H9 (cell line): ENCODE results near the gene SLC22A17. TPM values are rescaled to one million over a fixed set of nuclear protein-coding genes. Genes with fewer than 3 reads are reported as not detected.
A peak's percentile ranks its signal among the peaks of the same experiment; 100 is the strongest.

Source experiments
- DNase-seq: peaks from one replicate; pipeline ENCODE4 v3.0.0-alpha.2; 2017
- H2AFZ ChIP-seq: one replicate; pipeline ENCODE4 v1.6.1; 2013; ENCODE audit warnings: mild to moderate bottlenecking, low read length, control low read depth, moderate library complexity
- H2AK5ac ChIP-seq: 2 replicates; pipeline ENCODE4 v1.6.1; 2013; ENCODE audit warnings: low read length, control low read depth, mixed read lengths; ENCODE audit not compliant: insufficient read length
- H2BK120ac ChIP-seq: one replicate; pipeline ENCODE4 v1.6.1; 2013; ENCODE audit warnings: low read depth, mild to moderate bottlenecking, low read length, control low read depth, inconsistent platforms; ENCODE audit not compliant: poor library complexity, severe bottlenecking
- H2BK12ac ChIP-seq: 2 replicates; pipeline ENCODE4 v1.6.1; 2013; ENCODE audit warnings: low read length, control low read depth, mixed read lengths, low read depth; ENCODE audit not compliant: insufficient read length
- H2BK15ac ChIP-seq: 2 replicates; pipeline ENCODE4 v1.6.1; 2013; ENCODE audit warnings: low read depth, low read length, control low read depth
- H2BK20ac ChIP-seq: one replicate; pipeline ENCODE4 v1.6.1; 2013; ENCODE audit warnings: low read depth, mild to moderate bottlenecking, low read length, control low read depth, inconsistent platforms; ENCODE audit not compliant: poor library complexity, severe bottlenecking
- H2BK5ac ChIP-seq: 2 replicates; pipeline ENCODE4 v1.6.1; 2013; ENCODE audit warnings: low read length, control low read depth, mixed read lengths; ENCODE audit not compliant: insufficient read length
- H3K14ac ChIP-seq: 2 replicates; pipeline ENCODE4 v1.6.1; 2013; ENCODE audit warnings: low read length, control low read depth; ENCODE audit not compliant: insufficient read depth
- H3K18ac ChIP-seq: 2 replicates; pipeline ENCODE4 v1.6.1; 2013; ENCODE audit warnings: low read depth, mild to moderate bottlenecking, mixed read lengths, low read length, control low read depth; ENCODE audit not compliant: insufficient read length
- H3K23ac ChIP-seq: 2 replicates; pipeline ENCODE4 v1.6.1; 2013; ENCODE audit warnings: low read length, control low read depth, mixed read lengths, low read depth; ENCODE audit not compliant: insufficient read length
- H3K23me2 ChIP-seq: 2 replicates; pipeline ENCODE4 v1.6.1; 2013; ENCODE audit warnings: low read depth, mild to moderate bottlenecking, mixed read lengths, low read length, control low read depth; ENCODE audit not compliant: insufficient read length, poor library complexity, severe bottlenecking
- H3K27ac ChIP-seq: 2 replicates; pipeline ENCODE4 v1.5.1; 2013; ENCODE audit warnings: low read length, control low read depth, mixed read lengths, low read depth; ENCODE audit not compliant: insufficient read length
- H3K27me3 ChIP-seq: 2 replicates; pipeline ENCODE4 v1.6.1; 2013; ENCODE audit warnings: low read length, control low read depth, inconsistent platforms; ENCODE audit not compliant: insufficient read depth
- H3K4ac ChIP-seq: 2 replicates; pipeline ENCODE4 v1.6.1; 2013; ENCODE audit warnings: low read depth, mild to moderate bottlenecking, control low read depth, inconsistent platforms, low read length, moderate library complexity
- H3K4me1 ChIP-seq: 2 replicates; pipeline ENCODE4 v1.6.1; 2013; ENCODE audit warnings: low read length, control low read depth, inconsistent platforms; ENCODE audit not compliant: insufficient read depth
- H3K4me2 ChIP-seq: 2 replicates; pipeline ENCODE4 v1.6.1; 2013; ENCODE audit warnings: low read length, control low read depth, mixed read lengths; ENCODE audit not compliant: insufficient read length, insufficient read depth
- H3K56ac ChIP-seq: 2 replicates; pipeline ENCODE4 v1.6.1; 2013; ENCODE audit warnings: low read depth, mild to moderate bottlenecking, mixed read lengths, low read length, control low read depth; ENCODE audit not compliant: insufficient read length
- H3K79me1 ChIP-seq: 2 replicates; pipeline ENCODE4 v1.6.1; 2013; ENCODE audit warnings: low read depth, mild to moderate bottlenecking, moderate library complexity, low read length, control low read depth, inconsistent platforms; ENCODE audit not compliant: insufficient read depth, poor library complexity, severe bottlenecking
- H3K79me2 ChIP-seq: 2 replicates; pipeline ENCODE4 v1.6.1; 2013; ENCODE audit warnings: low read length, control low read depth, inconsistent platforms; ENCODE audit not compliant: insufficient read depth
- H3K9ac ChIP-seq: 2 replicates; pipeline ENCODE4 v1.6.1; 2013; ENCODE audit warnings: low read length, control low read depth, mixed read lengths; ENCODE audit not compliant: insufficient read length; ENCODE audit errors: extremely low read depth
- H3K9me3 ChIP-seq: one replicate; pipeline ENCODE4 v1.6.1; 2013; ENCODE audit warnings: low read depth, low read length, inconsistent platforms; ENCODE audit not compliant: control insufficient read depth
- H3T11ph ChIP-seq: one replicate; pipeline ENCODE4 v1.6.1; 2013; ENCODE audit warnings: mild to moderate bottlenecking, low read length, control low read depth, inconsistent platforms
- H4K20me1 ChIP-seq: one replicate; pipeline ENCODE4 v1.6.1; 2013; ENCODE audit not compliant: control insufficient read depth, insufficient read length, insufficient read depth
- H4K5ac ChIP-seq: 2 replicates; pipeline ENCODE4 v1.6.1; 2013; ENCODE audit warnings: low read depth, mild to moderate bottlenecking, mixed read lengths, low read length, control low read depth; ENCODE audit not compliant: insufficient read length
- H4K8ac ChIP-seq: replicated peaks from 2 replicates; pipeline ENCODE4 v1.6.1; 2013; ENCODE audit warnings: low read length, control low read depth, mixed read lengths, low read depth; ENCODE audit not compliant: insufficient read length
- H4K91ac ChIP-seq: 2 replicates; pipeline ENCODE4 v1.6.1; 2013; ENCODE audit warnings: low read depth, mild to moderate bottlenecking, moderate library complexity, mixed read lengths, low read length, control low read depth; ENCODE audit not compliant: insufficient read length
- H3K27ac Mint-ChIP-seq, 3 experiments: 2 replicates in 2 of 3; 3 replicates in 1 of 3; pipeline ENCODE4 v1.8.0; 2020 to 2021; ENCODE audit warnings: mixed read lengths in 3 of 3, mild to moderate bottlenecking in 1 of 3, moderate library complexity in 1 of 3
- H3K27me3 Mint-ChIP-seq: 2 replicates; pipeline ENCODE4 v1.8.0; 2021; ENCODE audit warnings: low read depth, mild to moderate bottlenecking, moderate library complexity, mixed read lengths
- H3K36me3 Mint-ChIP-seq, 3 experiments: 2 replicates in 2 of 3; 3 replicates in 1 of 3; pipeline ENCODE4 v1.8.0; 2020 to 2021; ENCODE audit warnings: low read depth in 3 of 3, mixed read lengths in 3 of 3; ENCODE audit not compliant: insufficient read depth in 1 of 3
- H3K4me1 Mint-ChIP-seq, 2 experiments: 2 replicates each; pipeline ENCODE4 v1.8.0; 2020; ENCODE audit warnings: mixed read lengths in 2 of 2
- H3K4me3 Mint-ChIP-seq, 2 experiments: 2 replicates in 1 of 2; 3 replicates in 1 of 2; pipeline ENCODE4 v1.8.0; 2020 to 2021; ENCODE audit warnings: mild to moderate bottlenecking in 2 of 2, mixed read lengths in 2 of 2, moderate library complexity in 1 of 2
- H3K9me3 Mint-ChIP-seq, 2 experiments: 2 replicates in 1 of 2; 3 replicates in 1 of 2; pipeline ENCODE4 v1.8.0; 2020; ENCODE audit warnings: mild to moderate bottlenecking in 2 of 2, mixed read lengths in 2 of 2, moderate library complexity in 1 of 2
- WGBS: extraction: QIAGEN DNeasy Blood & Tissue Kit; methylation state at CpG from one replicate; pipeline ENCODE4 v1.1.7; 2013; ENCODE audit warnings: missing lambda C conversion rate, low lambda C conversion rate, mixed read lengths; ENCODE audit not compliant: insufficient read length; ENCODE audit errors: extremely low coverage; 5-methylcytosine and 5-hydroxymethylcytosine counted together
- total RNA-seq: library from RNA; stranded (reverse); gene quantifications from 2 replicates; pipeline ENCODE4 v1.2.1, GENCODE V29; 2021
- TF ChIP-seq, protein P1 (sequence below): fragments of 200-600 bp; sonication (generic); conservative IDR thresholded peaks from 3 replicates; pipeline ENCODE4 v1.8.0; 2021; ENCODE audit warnings: antibody characterized with exemption, mild to moderate bottlenecking

The SLC22A17 gene
- total RNA-seq, 1 experiment from 2014 or later, result 33.0 TPM

DNA sequence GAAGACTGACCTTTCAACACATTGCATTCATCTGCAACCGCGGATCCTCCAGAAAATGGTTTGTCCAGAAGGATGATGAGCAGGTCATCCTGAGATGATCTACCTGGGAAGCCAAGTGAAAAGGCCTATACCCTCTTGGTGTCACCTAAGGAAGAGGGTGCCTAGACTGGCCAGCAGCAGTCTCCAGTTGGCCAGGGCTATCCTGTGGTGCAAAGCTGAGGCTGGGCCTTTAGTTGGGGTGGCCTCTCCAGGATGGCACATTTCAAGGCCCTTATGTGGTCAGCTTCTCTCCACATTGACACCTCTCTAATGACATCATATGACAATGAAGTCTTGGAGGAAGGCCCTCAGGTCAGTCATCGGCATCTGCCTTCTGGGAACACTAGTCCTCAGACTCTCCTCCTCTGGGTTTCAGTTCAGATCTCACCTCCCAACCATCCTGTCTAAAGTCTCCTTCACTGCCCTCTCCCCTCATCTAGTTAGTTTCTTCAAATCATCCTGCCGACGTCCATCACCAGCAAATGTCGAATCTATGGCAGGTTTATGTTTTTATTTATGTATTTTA, 3.3 kb upstream of the SLC22A17 start:
- Histone ChIP-seq H2AFZ (no peak overlapping the region), H3K4ac (no peak overlapping the region), H4K20me1 (no peaks in the 10 kb centered on the region), H3K23me2 (peaks cover 5% of the 10 kb centered on the region), H3K14ac (no peak overlapping the region), H2BK5ac (no peak overlapping the region), H3K23ac (no peak overlapping the region), H3K27ac (no peak overlapping the region), H3K56ac (no peak overlapping the region), H3T11ph (no peak overlapping the region), H3K79me1 (no peaks in the 10 kb centered on the region), H2BK12ac (no peak overlapping the region), H3K18ac (no peak overlapping the region), H3K27me3 (no peaks in the 10 kb centered on the region; the same call in 1 of the 2 replicates), H4K91ac (no peak overlapping the region), H3K9me3 (no peaks in the 10 kb centered on the region), H2BK120ac (no peak overlapping the region), H3K4me2 (no peak overlapping the region), H2BK15ac (no peak overlapping the region), H4K5ac (no peak overlapping the region), H3K9ac (no peak overlapping the region), H3K4me1 (0 out of 2 replicates have a peak, but pooled peaks cover 2% of the 10 kb centered on the region), H3K79me2 (no peaks in the 10 kb centered on the region), H4K8ac (no peak overlapping the region), H2BK20ac (no peak overlapping the region), H2AK5ac (no peak overlapping the region)
- Mint-ChIP-seq H3K27ac (peak overlapping the region in 1 of 3 experiments; percentile 5; a peak in 1 of 7 replicates), H3K4me1 (peaks cover 14 to 16% of the 10 kb centered on the region in 2 experiments), H3K9me3 (no peaks in the 10 kb centered on the region; a peak in 2 of 5 replicates), H3K4me3 (no peak overlapping the region; a peak in 1 of 5 replicates), H3K36me3 (peaks cover 18 to 39% (median 34%) of the 10 kb centered on the region in 3 experiments), H3K27me3 (peaks cover 31% of the 10 kb centered on the region)
- TF ChIP-seq, protein P1, sequence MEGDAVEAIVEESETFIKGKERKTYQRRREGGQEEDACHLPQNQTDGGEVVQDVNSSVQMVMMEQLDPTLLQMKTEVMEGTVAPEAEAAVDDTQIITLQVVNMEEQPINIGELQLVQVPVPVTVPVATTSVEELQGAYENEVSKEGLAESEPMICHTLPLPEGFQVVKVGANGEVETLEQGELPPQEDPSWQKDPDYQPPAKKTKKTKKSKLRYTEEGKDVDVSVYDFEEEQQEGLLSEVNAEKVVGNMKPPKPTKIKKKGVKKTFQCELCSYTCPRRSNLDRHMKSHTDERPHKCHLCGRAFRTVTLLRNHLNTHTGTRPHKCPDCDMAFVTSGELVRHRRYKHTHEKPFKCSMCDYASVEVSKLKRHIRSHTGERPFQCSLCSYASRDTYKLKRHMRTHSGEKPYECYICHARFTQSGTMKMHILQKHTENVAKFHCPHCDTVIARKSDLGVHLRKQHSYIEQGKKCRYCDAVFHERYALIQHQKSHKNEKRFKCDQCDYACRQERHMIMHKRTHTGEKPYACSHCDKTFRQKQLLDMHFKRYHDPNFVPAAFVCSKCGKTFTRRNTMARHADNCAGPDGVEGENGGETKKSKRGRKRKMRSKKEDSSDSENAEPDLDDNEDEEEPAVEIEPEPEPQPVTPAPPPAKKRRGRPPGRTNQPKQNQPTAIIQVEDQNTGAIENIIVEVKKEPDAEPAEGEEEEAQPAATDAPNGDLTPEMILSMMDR, result no peak
- no peak for DNase-seq
- WGBS, result no CpG with 5 or more reads among the region's 6 CpGs
